Choroid plexus epithelial cell (primary cell): ENCODE results near the gene MTG2.

Source experiments
- DNase-seq: peaks from one replicate; pipeline ENCODE4 v3.0.0-alpha.2; 2010; ENCODE audit warnings: low read depth
- H3K4me3 ChIP-seq: 2 replicates; pipeline ENCODE4 v1.5.1; 2011; ENCODE audit warnings: low read depth, mild to moderate bottlenecking, control low read depth, low read length, moderate library complexity
- TF ChIP-seq, protein P1 (sequence below): conservative IDR thresholded peaks from 2 replicates; pipeline ENCODE4 v1.5.1; 2011; ENCODE audit warnings: low read depth, mild to moderate bottlenecking, control low read depth, inconsistent platforms, low read length, moderate library complexity

The MTG2 gene

DNA sequence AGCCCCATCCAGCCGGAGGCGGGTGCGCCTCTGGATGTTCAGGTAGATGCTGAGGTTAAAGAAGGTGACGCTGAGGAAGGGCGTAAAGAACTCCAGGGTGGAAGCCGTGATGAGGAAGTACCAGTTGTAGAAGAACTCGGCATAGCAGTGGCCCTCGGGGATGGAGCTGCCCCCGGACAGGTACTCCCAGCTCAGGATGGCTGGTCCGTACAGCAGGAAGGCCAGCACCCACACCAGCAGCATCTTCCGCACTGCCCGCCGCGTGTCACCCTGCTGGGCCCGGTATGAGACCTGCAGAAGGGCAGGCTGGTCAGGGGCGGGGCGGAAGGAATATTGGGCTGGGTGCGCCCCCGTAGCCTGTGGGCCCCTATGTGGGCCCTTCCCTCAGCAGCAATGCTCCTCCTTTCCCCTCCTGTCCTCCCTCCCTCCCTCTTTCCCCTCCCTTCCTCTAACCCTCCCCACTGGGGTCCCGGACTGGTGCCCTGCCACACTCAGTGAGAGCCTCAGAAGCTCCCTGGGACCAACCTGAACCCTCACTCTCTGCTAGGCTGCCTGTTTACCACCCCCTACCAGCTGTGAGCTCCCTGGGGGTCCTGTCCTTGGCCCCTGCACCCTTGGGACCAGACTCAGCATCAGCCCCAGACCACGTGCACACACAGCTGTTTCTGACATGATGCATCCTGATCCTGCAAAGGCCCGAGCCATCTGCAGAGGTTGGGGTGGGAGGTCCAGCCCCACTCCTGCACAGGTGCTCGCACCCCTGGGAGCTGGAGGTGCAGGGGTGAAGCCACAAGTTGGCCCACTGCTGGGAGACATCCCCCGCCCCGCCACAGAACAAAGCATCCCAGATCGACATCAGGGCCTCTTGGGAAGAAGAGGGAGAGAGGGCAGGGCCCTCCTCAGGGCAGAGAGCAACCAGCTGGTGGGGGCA is 34.1 kb downstream of the MTG2 start:
- no peak for DNase-seq
- TF ChIP-seq, protein P1, sequence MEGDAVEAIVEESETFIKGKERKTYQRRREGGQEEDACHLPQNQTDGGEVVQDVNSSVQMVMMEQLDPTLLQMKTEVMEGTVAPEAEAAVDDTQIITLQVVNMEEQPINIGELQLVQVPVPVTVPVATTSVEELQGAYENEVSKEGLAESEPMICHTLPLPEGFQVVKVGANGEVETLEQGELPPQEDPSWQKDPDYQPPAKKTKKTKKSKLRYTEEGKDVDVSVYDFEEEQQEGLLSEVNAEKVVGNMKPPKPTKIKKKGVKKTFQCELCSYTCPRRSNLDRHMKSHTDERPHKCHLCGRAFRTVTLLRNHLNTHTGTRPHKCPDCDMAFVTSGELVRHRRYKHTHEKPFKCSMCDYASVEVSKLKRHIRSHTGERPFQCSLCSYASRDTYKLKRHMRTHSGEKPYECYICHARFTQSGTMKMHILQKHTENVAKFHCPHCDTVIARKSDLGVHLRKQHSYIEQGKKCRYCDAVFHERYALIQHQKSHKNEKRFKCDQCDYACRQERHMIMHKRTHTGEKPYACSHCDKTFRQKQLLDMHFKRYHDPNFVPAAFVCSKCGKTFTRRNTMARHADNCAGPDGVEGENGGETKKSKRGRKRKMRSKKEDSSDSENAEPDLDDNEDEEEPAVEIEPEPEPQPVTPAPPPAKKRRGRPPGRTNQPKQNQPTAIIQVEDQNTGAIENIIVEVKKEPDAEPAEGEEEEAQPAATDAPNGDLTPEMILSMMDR = no peak
- H3K4me3 ChIP-seq = no peak overlapping the region

DNA sequence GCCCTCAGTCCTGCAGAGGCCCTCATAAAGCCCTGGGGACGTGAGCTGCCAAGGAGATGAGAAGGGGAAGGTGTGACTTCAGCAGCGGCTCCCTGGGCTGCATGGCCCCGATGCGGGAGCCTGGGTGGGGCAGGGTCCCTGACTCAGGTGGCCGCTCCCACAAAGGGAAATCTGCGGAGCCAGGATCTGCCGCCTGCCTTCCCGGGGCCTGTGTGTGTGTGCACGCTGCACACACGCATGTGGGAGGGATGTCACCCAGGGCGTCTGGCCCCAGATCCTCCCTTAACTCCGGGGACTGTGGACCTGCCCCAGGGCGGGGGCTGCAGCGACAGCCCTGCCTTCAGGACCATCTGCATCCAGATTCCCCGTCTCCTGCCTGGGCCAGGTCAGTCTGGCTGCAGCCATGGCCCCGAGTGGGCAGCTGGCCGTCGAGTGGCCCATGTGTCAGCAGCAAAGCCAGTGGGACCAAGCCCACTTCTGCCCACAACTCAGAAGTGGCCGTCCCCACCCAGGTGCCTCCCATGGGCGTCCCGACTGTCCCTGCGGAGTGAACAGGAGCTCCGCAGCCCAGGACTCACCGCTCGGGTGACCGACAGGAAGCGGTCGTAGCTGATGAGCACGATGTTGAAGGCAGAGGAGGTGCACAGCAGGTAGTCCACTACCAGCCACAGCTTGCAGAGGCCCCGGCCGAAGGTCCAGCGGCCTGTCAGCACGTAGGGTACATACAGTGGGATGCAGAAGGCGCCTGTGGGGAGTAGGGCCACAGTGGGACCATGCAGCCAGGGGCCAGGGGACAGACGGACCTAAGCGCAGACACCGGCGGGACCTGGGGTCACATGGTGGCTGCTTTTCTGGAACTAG is 35.3 kb downstream of the MTG2 start:
- TF ChIP-seq, protein P1 = no peak
- no peak for DNase-seq
- H3K4me3 ChIP-seq = no peak overlapping the region

DNA sequence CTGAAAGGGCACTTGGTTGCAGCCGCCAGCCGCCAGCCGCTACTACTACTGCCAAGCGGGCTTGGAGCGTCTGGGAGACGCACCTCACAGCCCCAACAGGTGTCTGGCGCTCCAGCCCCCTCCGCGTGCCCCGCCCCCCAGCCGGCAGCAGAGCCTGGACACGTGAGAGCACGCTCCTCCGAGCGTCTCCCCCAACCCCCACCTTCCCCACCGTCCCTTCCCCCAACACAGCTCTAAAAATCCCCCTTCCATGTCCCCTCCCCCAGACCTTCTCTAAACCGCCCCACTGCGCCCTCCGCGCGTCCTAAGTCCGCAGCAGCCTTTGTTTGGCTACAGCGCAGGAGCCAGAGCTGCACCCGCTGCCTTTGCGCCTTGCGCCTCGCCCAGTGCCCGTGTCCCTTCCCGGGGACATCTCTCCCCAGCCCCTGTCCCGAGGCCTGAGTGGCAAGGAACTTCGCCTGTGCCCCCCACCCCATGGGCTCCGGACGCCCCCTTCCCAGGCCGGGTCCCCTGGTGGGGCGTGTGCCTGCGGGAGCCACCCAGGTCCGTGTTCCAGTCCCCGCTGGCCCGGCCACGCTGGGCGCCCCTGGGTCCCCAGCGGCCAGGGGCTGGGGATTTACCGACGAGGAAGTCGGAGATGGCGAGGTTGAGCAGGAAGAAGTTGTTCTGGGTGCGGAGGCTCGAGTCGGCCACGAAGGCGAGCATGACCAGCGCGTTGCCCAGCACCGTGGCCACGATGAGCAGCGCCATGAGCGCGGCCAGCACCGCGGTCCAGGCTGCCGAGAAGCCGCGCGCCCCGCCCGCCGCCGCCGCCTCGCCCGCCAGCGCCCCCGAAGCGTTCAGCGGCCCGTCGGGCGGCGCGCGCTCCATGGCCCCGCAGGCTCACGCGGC is 36.5 kb downstream of the MTG2 start:
- DNase-seq = peak; percentile 23
- H3K4me3 ChIP-seq = no peak overlapping the region
- TF ChIP-seq, protein P1 = no peak

DNA sequence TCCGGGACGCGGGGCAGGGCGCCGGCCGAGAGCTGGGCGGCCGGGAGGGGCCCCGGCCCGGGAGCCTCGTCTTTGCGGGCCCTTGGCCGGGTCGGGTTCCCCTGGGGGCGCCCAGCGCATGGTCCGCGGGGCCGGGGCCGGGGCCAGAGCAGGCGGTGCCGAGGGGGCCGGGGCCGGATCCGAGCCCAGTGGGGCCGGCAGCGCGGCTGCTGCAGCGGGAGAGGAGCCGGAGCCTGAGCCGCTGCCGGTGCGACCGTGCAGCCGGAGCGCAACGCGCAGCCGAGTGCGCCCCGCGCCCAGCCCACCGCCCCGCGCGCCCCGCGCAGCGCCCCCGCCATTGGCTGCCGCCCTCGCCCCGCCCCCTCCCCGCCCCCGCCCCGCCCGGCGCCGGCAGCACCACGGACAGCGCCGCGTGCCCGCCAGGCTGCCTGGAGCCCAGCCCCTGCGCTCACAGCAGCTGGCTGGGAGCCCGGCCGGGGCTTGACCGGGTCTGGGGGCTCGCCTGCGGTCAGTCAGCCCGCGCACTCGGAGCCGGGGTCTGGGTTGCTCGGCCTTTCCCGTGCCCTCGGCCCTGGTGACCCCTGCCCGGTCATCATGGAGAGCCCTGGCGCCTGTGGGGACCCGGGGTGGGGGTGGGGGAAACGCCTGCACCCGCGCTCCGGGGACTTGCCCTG is 37.3 kb downstream of the MTG2 start, which contains the start of gene HRH3:
Gene HRH3, minus strand, starts transcription at position 287 of the 674 bp plus-strand sequence. CDS start 308 bp downstream, outside the sequence.
- peak within 1 kb of the TSS; percentile 29 for H3K4me3 ChIP-seq
- TF ChIP-seq, protein P1 = no peak
- peak; percentile 26 for DNase-seq

DNA sequence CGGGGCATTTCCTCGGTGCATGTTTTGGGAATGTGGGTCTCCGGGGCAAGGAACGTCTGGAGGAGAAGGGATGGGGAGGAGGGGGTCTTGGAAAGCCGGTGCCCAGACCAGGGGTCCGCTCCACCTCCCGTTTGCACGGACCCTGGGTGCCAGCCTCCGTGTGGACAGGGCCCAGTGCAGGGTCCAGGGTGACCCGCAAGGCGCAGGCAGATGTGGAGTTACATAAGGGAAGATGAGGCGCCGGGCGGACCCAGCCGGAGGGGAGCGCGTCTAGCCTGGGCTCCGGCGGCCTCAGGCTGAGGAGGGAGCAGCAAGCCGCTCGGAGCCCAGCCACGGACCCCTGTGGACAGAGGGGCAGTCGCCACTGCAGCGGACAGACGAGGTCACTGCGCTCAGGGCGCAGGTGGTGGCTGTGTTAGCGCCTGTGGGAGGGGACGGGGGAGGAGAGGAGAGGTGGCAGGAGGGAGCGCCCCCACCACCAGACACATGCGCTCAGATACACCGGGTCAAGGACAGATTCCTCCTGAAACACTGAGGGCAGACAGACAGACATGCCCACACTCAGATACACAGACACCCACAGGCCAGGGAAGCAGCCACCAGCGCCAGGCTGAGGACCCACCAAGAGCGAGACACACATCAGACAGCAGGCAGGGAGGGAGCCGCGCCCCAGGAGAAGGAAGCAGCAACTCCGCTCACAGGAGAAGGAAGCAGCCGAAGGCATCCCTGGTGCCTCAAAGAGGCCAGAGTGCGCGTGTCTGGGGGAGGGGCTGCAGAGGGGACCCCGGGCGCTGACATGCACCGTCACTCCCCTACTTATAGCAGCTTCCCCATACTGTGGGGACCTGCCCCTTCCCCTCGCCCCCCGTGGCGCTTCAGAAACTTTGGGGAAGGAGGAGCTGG is 38.1 kb downstream of the MTG2 start:
- DNase-seq = no peak
- no peak overlapping the region for H3K4me3 ChIP-seq
- TF ChIP-seq, protein P1 = no peak
